Measurements from ENCODE around the gene WASHC3.
"Not testable (repeated sequence)": the region's sequence is repeated elsewhere in the genome, so short reads cannot be mapped to it uniquely, and the experiment has no call there.

DNA sequence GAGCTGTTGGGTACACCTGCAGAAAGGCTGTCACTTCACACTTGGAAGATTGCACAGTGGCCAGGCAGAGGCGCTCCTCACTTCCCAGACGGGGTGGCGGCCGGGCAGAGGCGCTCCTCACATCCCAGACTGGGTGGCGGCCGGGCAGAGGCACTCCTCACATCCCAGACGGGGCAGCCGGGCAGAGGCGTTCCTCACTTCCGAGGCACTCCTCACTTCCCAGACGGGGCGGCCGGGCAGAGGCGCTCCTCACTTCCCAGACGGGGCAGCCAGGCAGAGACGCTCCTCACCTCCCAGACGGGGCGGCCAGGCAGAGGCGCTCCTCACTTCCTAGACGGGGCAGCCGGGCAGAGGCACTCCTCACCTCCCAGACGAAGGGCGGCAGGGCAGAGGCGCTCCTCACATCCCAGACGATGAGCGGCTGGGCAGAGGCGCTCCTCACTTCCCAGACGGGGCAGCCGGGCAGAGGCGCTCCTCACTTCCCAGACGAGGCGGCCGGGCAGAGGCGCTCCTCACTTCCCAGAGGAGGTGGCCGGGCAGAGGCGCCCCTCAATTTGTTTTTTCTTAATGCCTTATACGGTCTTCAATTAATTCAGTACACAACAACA is 27.5 kb upstream of the WASHC3 start:
- not testable (repeated sequence) for TF ChIP-seq CTCF, POLR2A (IDR thresholded peaks at IDR 0.05)
